Measurements from ENCODE around the gene DISC1.
"Not testable (repeated sequence)": the region's sequence is repeated elsewhere in the genome, so short reads cannot be mapped to it uniquely, and the experiment has no call there.

- TF ChIP-seq, protein P1, sequence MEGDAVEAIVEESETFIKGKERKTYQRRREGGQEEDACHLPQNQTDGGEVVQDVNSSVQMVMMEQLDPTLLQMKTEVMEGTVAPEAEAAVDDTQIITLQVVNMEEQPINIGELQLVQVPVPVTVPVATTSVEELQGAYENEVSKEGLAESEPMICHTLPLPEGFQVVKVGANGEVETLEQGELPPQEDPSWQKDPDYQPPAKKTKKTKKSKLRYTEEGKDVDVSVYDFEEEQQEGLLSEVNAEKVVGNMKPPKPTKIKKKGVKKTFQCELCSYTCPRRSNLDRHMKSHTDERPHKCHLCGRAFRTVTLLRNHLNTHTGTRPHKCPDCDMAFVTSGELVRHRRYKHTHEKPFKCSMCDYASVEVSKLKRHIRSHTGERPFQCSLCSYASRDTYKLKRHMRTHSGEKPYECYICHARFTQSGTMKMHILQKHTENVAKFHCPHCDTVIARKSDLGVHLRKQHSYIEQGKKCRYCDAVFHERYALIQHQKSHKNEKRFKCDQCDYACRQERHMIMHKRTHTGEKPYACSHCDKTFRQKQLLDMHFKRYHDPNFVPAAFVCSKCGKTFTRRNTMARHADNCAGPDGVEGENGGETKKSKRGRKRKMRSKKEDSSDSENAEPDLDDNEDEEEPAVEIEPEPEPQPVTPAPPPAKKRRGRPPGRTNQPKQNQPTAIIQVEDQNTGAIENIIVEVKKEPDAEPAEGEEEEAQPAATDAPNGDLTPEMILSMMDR (IDR thresholded peaks at IDR 0.05), result not testable (repeated sequence)
- TF ChIP-seq POLR2A (IDR thresholded peaks at IDR 0.05), result not testable (repeated sequence)
Observed at GRCh38 chr1:231728987-231729386, 102.4 kb downstream of the DISC1 start.
